Hepatocyte (in vitro differentiated cells): ENCODE results near the gene HEPHL1.

Experiments
- EZH2 ChIP-seq: fragments of 200-600 bp; sonication (generic); IDR thresholded peaks from 2 replicates; pipeline ENCODE4 v1.6.1; 2016; ENCODE audit warnings: antibody characterized with exemption, mild to moderate bottlenecking, borderline replicate concordance
- EZH2phosphoT487 ChIP-seq: fragments of 200-600 bp; sonication (generic); IDR thresholded peaks from one replicate; pipeline ENCODE4 v1.6.1; 2018; ENCODE audit warnings: antibody characterized with exemption, mild to moderate bottlenecking, low read depth, moderate library complexity; ENCODE audit not compliant: unreplicated experiment, severe bottlenecking
- TF ChIP-seq, protein P1 (sequence below): fragments of 200-600 bp; sonication (generic); IDR thresholded peaks from 2 replicates; pipeline ENCODE4 v1.5.1; 2016; ENCODE audit warnings: antibody characterized with exemption, mild to moderate bottlenecking; ENCODE audit not compliant: poor library complexity

DNA sequence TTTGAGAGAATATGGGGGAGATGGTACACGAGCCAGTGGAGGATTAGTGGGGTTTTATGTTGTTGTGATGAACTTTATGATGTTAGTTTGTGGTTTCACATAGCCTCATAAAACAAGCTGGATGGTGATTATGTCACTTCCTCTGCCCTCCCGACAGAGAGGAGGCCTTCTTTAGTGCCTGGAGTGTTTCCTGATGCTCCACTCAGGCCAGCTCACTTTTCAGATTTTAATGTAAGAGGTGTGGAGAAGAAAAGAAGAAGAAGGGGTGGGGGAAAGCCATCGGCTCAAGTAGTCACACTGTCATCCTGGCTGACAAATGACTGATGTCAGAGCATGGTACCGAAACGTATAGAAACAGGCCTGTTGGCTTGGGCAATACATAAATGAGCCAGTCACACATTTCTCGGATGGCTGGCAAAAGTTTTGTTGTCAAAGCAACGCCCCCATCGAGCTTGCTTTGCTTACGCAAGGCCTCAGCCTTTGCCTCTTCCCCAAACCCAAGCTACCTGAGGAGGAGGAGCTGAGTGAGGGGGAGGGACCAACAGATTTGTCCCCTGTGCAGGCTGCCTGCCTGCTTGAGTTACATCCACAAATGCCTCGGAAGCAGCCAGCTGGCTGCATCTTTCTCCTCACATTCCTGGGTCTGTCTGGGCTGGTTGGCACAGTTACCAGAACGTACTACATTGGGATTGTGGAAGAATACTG lies at the start of gene HEPHL1:
- TF ChIP-seq, protein P1, sequence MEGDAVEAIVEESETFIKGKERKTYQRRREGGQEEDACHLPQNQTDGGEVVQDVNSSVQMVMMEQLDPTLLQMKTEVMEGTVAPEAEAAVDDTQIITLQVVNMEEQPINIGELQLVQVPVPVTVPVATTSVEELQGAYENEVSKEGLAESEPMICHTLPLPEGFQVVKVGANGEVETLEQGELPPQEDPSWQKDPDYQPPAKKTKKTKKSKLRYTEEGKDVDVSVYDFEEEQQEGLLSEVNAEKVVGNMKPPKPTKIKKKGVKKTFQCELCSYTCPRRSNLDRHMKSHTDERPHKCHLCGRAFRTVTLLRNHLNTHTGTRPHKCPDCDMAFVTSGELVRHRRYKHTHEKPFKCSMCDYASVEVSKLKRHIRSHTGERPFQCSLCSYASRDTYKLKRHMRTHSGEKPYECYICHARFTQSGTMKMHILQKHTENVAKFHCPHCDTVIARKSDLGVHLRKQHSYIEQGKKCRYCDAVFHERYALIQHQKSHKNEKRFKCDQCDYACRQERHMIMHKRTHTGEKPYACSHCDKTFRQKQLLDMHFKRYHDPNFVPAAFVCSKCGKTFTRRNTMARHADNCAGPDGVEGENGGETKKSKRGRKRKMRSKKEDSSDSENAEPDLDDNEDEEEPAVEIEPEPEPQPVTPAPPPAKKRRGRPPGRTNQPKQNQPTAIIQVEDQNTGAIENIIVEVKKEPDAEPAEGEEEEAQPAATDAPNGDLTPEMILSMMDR: no peak
- TF ChIP-seq EZH2 (no peak), EZH2phosphoT487 (no peak)
